Measurements from ENCODE around the gene DBT.
"Not testable (repeated sequence)": the region's sequence is repeated elsewhere in the genome, so short reads cannot be mapped to it uniquely, and the experiment has no call there.

DBT gene

DNA sequence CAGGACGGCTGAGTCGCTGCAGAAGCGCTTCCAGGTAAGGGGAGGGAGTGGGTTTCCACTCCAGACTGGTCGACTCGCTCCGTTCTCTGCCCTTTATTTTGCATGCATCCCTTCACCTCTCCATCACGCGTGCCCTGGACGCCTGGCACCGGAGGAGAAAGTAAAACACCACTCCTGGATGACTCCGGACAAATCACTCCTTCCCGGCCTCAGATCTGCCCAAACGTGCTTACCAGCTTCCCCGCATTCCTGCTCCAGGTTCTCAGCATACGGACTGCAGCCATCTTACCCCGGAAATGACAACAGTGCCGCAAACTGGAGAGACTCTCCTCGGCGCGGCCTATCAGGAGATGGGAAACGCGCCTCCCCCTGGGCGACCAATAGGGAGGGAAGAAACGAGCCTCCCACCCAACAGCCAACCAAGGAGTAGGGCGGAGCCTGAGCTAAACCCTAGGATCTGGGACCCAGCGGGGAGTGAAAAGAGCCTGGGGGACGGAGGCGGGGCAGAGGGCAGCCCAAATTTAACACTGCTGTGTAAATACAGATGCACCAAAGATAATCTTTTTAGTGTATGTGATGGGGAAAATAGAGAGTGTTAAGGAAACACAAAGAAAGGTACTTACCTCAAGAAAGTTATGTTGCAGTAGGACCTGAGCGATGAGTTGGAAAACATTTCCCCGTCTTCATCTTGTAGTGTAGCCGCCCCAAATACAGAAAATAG, at the start of gene DBT:
Gene DBT, minus strand, starts transcription at position 298 of the 721 bp plus-strand sequence. Its CDS starts 14 bp downstream, at position 284.
- DNase-seq (ENCODE audit: low read depth in 2 of 2), result peak; percentile 89 to 92

DNA sequence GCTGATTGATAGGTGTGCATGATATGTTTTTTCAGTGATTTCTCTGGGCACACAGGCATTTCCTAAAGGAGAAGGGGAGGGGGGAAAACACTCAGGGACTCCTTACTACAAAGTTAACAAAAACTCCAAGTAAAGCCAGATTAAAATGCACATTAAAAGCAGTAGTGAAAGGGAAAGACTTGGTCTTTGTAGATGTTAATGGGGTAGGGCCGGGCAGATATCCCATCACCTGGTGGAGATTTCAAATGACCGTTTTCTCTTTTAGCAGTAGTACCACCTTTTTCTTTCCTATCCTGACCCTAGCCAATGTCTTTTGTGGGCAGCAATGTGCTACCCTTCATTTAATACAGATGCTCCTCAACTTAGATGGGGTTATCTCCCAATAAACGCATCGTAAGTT, 48.9 kb upstream of the DBT start:
- DNase-seq (ENCODE audit: low read depth in 2 of 2), result no peak

DNA sequence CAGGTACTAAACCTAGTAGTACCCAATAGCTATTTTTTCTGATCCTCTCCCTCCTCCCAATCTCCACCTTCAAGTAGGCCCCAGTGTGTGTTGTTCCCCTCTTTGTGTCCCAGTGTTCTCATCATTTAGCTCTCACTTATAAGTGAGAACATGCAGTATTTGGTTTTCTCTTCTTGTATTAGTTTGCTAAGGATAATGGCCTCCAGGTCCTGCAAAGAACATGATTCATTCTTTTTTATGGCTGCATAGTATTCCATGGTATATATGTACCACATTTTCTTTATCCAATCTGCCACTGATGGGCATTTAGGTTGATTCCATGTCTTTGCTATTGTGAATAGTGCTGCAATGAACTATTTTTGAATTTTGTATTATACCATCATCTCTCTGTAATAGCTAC, 47.4 kb upstream of the DBT start:
- not testable (repeated sequence) for DNase-seq (ENCODE audit: low read depth in 2 of 2)

DNA sequence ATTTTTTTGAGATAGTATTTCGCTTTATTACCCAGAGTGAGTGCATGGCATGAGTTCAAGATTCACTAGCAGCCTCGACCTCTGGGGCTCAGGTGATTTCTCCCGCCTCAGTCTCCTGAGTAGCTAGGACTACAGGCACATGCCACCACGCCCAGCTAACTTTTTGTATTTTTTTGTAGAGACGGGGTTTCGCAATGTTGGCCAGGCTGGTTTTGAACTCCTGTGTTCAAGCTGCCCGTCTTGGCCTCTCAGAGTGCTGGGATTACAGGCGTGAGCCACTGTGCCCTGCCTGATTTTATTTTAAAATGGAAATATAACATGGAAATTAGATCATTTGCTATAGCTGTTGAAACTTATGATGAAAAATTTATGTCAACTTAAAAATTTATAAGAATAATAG, 46.5 kb upstream of the DBT start:
- DNase-seq (ENCODE audit: low read depth in 2 of 2), result no peak

DNA sequence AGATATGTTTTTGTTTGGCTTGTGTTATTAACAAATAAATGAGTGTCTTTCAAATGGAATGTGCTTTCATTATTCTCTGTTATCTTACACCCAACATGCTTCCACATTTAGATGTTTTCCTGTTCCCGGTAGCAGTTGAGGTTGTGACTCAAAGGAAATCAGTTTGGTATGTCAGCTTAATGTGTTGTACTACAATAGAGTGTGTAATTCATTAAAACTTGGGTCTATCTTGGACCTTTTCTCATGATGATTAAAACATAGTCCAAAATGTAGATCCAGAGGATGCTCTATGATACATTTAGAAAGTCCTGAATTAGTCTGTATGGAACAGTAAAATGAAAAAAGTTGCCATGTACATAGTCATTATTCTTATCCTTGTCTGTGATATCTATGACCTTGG, 43.1 kb upstream of the DBT start:
- no peak for DNase-seq (ENCODE audit: low read depth in 2 of 2)

DNA sequence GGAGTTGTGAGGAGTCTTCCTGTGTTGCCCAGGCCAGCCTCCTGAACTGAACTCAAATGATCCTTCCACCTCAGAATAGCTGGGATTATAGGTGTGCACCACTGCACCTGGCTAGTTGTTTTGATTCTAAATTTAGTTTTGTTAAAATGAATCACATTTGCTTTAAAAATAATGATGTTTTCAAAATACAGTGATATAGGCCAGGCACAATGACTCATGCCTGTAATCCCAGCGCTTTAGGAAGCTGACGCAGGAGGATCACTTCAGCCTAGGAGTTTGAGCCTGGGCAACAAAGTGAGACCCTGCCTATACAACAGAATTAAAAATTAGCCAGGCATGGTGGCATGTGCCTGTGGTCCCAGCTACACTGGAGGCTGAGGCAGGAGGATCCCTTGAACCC, 40.7 kb upstream of the DBT start:
- no peak for DNase-seq (ENCODE audit: low read depth in 2 of 2)

DNA sequence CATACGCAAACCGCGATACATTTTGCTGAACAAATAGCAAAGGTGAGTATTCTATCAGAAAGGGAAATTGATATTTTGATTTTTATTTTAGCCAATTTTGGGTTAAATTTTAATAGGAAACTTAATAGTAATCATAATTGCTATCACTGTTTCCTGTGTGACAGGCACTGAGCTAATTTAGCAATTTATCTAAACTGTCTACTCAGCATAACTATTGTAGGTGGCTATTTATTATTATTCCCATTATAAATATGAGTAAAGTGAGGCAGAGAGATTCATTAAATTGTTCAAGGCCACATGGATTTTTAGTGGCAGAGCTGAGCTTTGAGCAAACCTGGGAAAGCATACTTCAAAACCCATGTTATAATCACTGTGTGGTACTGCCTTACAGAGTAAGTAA, 37.5 kb upstream of the DBT start:
- DNase-seq (ENCODE audit: low read depth in 2 of 2), result no peak

DNA sequence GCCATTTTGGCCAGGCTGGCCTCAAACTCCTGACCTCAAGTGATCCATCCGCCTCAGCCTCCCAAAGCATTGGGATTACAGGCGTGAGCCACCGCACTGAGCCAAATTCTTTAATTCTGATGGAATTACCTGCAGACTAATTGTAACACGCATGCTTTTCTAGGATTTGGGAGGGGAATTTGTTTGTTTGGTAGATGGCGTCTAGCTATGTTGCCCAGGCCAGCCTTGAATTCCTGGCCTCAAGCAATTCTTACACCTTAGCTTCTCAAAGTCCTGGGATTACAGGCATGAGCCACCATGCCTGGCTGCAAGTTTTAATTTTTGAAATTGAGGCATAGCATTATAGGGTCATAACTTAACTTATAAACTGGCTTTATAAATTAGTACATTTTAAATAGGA, 35.0 kb upstream of the DBT start:
- no peak for DNase-seq (ENCODE audit: low read depth in 2 of 2)

DNA sequence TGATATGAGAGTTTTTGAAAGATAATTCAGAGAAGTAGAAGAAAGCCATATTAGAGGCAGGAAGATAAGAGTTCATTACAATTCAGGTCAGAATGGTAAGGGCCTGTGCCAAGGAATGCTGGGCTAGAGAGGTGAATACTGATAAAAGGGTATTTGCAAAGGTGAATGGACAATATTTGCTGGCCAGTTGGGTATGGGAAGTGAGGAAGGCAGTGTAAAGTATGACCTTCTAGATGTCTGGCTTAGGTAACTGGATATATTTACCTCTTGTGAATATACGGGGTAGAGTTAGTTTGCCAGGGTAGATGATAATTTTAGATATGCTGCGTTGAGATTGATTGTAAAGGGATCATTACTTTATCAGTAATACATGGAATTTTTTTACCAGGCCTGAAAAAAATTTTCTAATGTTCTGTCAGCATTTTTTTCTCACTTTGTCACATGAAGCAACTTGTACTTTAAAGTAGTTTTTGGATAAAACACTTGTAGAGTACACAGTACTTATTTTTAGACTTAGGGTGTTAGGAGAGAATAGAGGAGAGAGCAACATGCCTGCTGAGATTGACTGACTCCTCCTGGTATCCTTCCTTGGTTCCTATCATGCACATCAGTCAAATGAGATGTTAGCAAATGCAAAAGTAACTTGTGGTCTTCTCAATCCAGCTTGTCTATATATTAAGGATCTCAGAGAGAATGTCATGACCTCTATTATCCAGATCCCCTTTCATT, 30.5 kb upstream of the DBT start:
- DNase-seq (ENCODE audit: low read depth in 2 of 2), result no peak

DNA sequence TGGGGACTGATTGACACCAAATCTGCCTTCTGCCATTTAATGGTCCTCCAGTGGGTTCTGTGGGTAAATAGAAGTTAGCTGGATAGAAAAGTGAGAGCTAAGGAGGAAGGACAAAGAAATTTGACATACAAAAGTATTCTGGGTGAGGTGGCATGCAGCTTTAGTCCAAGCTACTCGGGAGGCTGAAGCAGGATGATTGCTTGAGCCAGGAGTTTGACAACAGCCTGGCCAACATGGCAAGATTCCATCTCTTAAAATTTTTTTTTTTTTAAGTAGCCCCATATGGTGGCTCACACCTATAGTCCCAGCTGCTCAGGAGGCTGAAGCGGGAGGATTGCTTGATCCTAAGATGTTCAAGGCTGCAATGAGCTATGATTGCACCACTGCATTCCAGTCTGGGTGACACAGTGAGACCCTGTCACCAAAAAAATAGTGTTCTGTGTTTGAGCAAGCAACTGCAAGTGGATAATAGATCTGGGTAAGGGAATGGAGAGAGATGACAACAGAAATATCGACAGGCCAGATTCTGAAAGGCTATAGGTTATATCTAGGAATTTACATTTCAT, 29.8 kb upstream of the DBT start:
- DNase-seq (ENCODE audit: low read depth in 2 of 2), result no peak

DNA sequence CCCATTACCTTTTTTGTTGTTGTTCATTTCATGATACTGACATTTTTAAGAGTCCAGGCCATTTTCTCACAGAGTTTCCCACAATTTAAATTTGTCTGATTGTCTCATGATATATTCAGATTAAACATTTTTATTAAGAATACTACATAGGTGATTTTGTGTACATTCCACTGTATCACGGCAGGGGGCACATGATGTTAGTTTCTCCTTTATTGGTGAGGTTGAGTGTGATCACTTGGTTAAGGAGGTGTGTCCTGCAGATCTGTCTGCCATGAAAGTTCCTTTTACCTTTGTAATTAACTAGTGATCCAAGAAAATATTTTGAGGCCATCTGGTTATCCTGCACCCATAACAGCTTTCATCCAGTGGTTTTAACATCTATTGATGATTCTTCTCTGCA, 28.2 kb upstream of the DBT start:
- DNase-seq (ENCODE audit: low read depth in 2 of 2), result no peak

DNA sequence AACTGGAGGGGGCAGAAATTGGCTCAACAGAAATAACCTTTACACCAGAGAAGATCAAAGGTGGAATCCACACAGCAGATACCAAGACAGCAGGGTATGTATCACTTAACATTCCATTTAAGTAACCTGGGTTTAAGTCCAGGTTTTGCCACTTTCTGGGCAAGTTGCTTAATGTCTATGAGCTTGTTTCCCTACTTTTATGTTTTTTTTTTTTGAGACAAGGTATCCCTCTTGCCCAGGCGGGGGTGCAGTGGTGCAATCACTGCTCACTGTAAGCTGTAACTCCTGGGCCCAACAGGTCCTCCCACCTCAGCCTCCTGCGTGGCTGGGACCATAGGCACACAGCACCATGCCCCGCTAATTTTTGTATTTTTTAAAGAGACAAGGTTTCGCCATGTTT, 18.6 kb upstream of the DBT start:
- no peak for DNase-seq (ENCODE audit: low read depth in 2 of 2)

DNA sequence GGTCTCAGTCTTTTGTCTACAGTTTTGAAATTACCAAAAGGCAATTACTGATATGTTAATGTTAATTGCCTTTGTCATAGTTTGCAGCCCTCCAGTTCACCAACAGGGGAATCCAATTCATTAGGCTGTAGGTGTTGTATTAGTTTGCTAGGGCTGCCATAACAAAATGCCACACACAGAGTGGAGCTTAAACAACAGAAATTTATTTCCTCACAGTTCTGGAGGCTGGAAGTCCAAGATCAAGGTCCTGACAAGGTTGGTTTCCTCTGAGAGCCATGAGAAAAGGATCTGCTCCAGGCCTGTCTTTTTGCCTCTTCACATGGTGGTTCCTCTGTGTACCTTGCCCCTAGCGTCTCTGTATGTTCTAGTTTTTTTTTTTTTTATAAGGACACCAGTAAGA, 17.6 kb upstream of the DBT start:
- no peak for DNase-seq (ENCODE audit: low read depth in 2 of 2)

DNA sequence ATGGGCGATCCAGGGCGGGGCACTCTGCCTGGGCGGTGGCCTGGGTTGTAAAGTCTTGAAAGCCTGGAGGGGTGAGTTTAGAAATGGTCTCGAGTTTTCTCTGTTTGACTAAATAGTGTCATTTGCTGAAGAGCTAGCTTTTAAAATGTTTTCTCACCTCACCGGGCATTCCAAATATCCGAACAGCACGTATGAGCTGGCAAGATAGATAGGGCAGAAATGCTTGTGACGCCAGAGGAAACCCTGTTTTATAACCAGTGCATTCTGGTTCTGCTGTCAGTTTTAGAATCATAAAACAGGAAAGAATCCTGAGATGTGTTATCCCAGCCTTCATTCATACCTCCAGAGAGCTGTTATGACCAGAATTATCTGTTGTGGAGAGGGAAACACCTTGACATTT, 17.1 kb upstream of the DBT start:
- DNase-seq (ENCODE audit: low read depth in 2 of 2), result no peak

DNA sequence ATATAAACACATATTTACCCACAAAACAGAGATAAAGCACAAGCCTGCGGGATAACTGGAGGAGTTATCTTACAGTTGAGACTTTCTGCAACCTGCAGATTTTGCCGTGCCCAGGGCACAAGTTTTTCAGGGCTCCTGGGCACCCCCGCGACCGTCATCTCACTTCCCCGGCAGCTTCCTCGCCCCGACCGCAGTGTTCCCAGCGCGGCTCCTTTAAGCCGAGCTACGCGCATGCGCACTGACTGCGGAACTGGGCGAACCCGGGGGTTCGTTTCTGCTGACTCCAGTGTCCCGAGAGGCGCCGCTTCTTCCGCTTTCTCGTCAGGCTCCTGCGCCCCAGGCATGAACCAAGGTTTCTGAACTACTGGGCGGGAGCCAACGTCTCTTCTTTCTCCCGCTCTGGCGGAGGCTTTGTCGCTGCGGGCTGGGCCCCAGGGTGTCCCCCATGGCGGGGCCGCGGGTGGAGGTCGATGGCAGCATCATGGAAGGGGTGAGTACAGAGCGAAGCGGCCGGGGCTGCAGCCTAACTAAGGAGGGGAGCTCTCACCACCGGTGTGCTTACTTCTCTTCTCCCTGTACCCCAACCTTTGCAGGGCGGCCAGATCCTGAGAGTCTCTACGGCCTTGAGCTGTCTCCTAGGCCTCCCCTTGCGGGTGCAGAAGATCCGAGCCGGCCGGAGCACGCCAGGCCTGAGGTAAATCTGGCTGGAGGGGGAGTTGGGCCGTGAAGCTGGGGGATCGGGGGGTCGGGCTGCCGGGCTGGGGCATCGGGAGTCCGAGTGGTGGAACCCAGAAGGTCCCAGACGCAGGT, 16.5 kb upstream of the DBT start, which contains the start of gene RTCA:
Gene RTCA, plus strand, starts transcription at position 286 of the 810 bp plus-strand sequence. Its CDS starts 160 bp downstream, at position 446.
- DNase-seq (ENCODE audit: low read depth in 2 of 2), result peak; percentile 92 to 93

DNA sequence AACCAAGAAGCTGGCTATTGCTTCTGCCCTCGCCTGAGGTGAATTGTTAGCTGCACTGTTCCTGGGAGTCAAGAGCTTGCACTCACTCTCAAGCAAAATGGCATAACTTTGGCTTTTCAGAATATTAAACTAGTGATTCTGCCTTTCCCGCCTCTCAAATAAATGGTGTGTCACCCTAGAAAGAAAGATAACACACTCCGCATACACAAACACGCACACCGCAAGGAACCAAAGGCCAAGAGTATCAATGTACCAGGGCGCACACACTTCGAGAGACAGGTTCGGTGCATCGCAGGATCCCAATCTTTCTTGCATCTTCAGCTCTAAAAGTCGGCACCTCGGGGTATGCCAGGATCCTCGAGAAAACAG, 15.9 kb upstream of the DBT start:
- DNase-seq (ENCODE audit: low read depth in 2 of 2), result peak in 1 of 2 donors; percentile 11

DNA sequence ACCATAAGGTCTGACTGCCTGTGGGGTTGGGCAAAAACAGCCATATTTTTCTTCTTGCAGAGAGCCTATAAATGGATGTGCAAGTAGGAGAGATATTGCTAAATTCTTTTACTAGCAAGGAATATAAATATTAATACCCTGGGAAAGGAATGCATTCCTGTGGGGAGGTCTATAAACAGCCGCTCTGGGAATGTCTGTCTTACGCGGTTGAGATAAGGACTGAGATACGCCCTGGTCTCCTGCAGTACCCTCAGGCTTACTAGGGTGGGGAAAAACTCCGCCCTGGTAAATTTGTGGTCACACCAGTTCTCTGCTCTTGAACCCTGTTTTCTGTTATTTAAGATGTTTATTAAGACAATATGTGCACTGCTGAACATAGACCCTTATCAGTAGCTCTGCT, 14.4 kb upstream of the DBT start:
- not testable (repeated sequence) for DNase-seq (ENCODE audit: low read depth in 2 of 2)

DNA sequence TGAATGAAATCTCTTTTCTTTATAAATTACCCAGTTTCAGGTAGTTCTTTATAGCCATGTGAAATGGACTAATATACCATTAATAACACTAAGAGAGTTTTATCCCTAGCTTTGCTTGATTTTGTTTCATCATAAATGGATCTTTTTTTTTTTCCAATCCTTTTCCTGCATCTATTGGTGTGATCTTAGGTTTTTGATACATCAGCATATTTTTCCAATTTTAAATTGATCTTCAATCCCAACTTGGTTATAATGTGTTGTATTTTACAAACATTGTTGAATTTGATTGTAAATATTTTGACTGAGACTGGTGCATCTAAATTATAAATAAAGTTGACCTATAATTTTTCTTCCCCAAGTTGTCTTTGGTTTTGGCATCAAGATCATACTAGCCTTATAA, 12.1 kb upstream of the DBT start:
- DNase-seq (ENCODE audit: low read depth in 2 of 2), result no peak

DNA sequence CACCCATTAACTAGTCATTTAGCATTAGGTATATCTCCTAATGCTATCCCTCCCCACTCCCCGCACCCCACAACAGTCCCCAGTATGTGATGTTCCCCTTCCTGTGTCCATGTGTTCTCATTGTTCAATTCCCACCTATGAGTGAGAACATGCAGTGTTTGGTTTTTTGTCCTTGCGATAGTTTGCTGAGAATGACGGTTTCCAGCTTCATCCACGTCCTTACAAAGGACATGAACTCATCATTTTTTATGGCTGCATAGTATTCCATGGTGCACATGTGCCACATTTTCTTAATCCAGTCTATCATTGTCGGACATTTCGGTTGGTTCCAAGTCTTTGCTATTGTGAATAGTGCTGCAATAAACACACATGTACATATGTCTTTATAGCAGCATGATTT, 8.8 kb upstream of the DBT start:
- DNase-seq (ENCODE audit: low read depth in 2 of 2), result not testable (repeated sequence)

DNA sequence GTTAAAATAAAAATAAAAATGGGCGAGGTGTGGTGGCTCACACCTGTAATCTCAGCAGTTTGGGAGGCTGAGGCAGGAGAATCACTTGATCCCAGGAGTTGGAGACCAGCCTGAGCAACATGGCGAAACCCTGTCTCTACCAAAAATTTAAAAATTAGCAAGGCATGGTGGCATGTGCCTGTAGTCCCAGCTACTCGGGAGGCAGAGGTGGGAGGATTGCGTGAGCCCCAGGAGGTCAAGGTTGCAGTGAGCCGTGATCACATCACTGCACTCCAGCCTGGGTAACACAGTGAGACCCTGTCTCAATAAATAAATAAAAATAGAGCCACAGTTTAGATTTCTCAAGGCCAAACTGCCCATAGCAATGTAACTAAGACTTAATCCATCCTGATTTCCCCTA, 6.6 kb upstream of the DBT start:
- DNase-seq (ENCODE audit: low read depth in 2 of 2), result not testable (repeated sequence)

DNA sequence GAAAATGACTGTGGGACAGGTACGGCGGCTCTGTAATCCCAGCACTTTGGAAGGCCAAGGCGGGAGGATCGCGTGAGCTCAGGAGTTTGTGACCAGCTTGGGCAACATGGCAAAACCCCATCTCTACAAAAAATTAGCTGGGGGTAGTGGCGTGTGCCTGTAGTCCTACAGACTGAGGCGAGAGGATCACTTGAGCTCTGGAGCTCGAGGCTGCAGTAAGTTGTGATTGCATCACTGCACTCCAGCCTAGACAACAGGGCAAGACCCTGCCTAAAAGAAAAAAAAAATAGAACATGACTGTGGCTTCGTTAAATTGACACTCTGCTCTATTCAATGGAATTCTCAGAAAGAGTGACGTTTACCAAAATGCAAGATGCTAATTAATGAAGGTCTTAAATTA, 3.9 kb upstream of the DBT start:
- no peak for DNase-seq (ENCODE audit: low read depth in 2 of 2)

DNA sequence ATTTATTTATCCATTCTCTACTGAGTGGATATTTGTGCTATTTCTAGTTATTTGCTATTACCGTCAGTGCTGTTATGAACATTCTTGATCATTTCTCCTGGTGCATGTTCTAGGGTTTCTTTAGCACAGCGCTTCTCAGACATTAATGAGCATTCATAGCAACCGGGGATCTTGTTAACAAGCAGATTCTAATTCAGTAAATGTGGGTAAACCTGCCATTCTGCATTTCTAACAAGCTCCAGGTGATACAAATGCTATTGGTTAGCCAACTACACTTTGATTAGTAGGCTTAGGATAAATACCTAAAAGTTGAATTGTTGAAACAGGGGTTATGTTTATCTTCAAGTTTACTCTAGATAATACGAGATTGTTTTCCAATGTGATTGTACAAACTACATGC, 3.3 kb upstream of the DBT start:
- DNase-seq (ENCODE audit: low read depth in 2 of 2), result no peak

Measured in stimulated activated CD4-positive, alpha-beta T cell treated with anti-CD3 and anti-CD28 coated beads, Interleukin-15, amount 100 ng/mL, for 48 hours (primary cell).